Stomach smooth muscle (tissue), 2 donors: ENCODE measurements around the gene HABP2.

Source experiments
- H3K27ac ChIP-seq: one replicate; pipeline ENCODE4 v1.7.0; 2013; ENCODE audit warnings: mild to moderate bottlenecking, low read length, inconsistent platforms
- H3K27me3 ChIP-seq, 2 donors: one replicate each; pipeline ENCODE4 v1.7.0; 2013; ENCODE audit warnings: low read length in 2 of 2; ENCODE audit not compliant: insufficient read depth in 2 of 2, control insufficient read depth in 1 of 2
- H3K36me3 ChIP-seq, 2 donors: one replicate each; pipeline ENCODE4 v1.7.0; 2013; ENCODE audit warnings: low read length in 2 of 2; ENCODE audit not compliant: control insufficient read depth in 2 of 2, insufficient read depth in 2 of 2
- H3K4me1 ChIP-seq: one replicate; pipeline ENCODE4 v1.7.0; 2013; ENCODE audit warnings: low read length; ENCODE audit not compliant: control insufficient read depth, insufficient read depth
- H3K4me3 ChIP-seq, 2 donors: one replicate each; pipeline ENCODE4 v1.7.0; 2013; ENCODE audit warnings: low read length in 2 of 2
- H3K9ac ChIP-seq, 2 donors: one replicate each; pipeline ENCODE4 v1.7.0; 2013; ENCODE audit warnings: low read length in 2 of 2, mild to moderate bottlenecking in 1 of 2
- H3K9me3 ChIP-seq, 2 donors: one replicate each; pipeline ENCODE4 v1.7.0; 2013; ENCODE audit warnings: low read length in 2 of 2; ENCODE audit not compliant: control insufficient read depth in 2 of 2
- donor health status: healthy.
- donor health status: Pancreatic carcinoma.

The HABP2 gene

GRCh38 chr10:113572520-113573290 is 19.9 kb downstream of the HABP2 start:
- Histone ChIP-seq H3K27ac (no peak overlapping the region), H3K36me3 (no peaks in the 10 kb centered on the region), H3K9ac (no peak overlapping the region), H3K9me3 (peaks cover 0 to 5% of the 10 kb centered on the region in 2 donors), H3K4me1 (no peaks in the 10 kb centered on the region), H3K4me3 (no peak overlapping the region), H3K27me3 (peaks cover 0 to 6% of the 10 kb centered on the region in 2 donors)

DNA sequence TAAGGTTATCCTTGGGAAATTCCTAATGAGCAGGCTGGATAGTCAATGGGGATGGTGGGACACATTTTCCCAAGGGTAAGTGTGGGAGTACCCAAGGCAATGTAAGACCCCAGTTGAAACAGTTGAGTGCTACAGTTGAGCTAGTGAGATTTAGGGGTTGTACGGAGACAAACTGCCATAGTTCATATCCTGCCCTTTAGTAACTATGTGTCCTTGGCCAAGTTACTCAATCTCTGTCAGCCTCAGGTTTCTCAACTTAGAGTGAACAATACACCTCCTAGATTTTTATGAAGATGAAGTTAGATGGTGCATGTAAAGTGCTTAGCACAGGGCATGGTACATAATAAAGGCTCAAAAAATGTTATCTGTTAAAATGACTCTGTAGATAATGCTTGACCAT is 20.5 kb downstream of the HABP2 start:
- Histone ChIP-seq H3K36me3 (no peaks in the 10 kb centered on the region), H3K27ac (no peak overlapping the region), H3K9me3 (peaks cover 0 to 5% of the 10 kb centered on the region in 2 donors), H3K27me3 (peaks cover 0 to 7% of the 10 kb centered on the region in 2 donors), H3K9ac (no peak overlapping the region), H3K4me3 (no peak overlapping the region), H3K4me1 (no peaks in the 10 kb centered on the region)

DNA sequence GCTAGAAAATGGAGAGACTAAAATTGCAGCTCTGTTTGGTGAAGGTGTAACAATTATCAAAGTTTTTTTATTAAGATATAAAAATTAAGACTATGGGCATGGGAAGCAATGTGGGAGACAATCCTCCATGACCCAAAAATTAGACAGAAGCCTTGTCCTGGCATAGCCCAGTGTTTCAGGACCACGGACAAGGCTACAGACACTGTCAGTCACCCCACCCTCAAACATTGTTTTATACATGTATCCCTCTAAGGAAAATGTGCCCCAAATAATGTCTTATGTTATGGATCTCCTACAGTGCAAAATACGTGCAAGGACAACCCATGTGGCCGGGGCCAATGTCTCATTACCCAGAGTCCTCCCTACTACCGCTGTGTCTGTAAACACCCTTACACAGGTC is 24.0 kb downstream of the HABP2 start:
- Histone ChIP-seq H3K4me3 (no peak overlapping the region), H3K4me1 (no peaks in the 10 kb centered on the region), H3K27me3 (peaks cover 0 to 2% of the 10 kb centered on the region in 2 donors), H3K36me3 (no peaks in the 10 kb centered on the region), H3K9me3 (no peaks in the 10 kb centered on the region), H3K9ac (no peak overlapping the region), H3K27ac (no peak overlapping the region)

DNA sequence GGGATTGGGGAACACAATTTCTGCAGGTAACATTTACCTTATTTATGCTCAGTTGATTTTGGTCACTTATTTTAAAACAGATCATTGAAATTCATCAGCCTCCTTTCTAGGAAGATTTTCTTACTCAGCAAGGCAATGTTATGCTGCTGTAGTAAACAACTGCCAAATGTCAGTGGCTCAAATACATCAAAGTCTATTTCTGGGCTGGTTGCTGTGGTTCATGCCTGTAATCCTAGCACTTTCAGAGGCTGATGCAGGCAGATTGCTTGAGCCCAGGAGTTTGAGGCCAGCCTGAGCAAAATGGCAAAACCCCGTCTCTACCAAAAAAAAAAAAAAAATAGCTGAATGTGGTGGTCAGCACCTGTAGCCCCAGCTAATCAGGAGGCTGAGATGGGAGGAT is 25.9 kb downstream of the HABP2 start:
- no peak overlapping the region for H3K4me3 ChIP-seq

GRCh38 chr10:113581092-113581491 is 28.2 kb downstream of the HABP2 start:
- peaks cover 0 to 2% of the 10 kb centered on the region in 2 donors for H3K27me3 ChIP-seq
- no peak overlapping the region for H3K9ac ChIP-seq
- no peaks in the 10 kb centered on the region for H3K4me1 ChIP-seq
- H3K9me3 ChIP-seq, result no peaks in the 10 kb centered on the region
- no peak overlapping the region for H3K4me3 ChIP-seq
- H3K36me3 ChIP-seq, result no peaks in the 10 kb centered on the region
- no peak overlapping the region for H3K27ac ChIP-seq

More for the DNA sequence above, 25.9 kb downstream of the HABP2 start:
- Histone ChIP-seq H3K9me3 (no peaks in the 10 kb centered on the region), H3K27me3 (peaks cover 0 to 2% of the 10 kb centered on the region in 2 donors), H3K36me3 (no peaks in the 10 kb centered on the region), H3K27ac (no peak overlapping the region), H3K9ac (no peak overlapping the region), H3K4me1 (no peaks in the 10 kb centered on the region)

DNA sequence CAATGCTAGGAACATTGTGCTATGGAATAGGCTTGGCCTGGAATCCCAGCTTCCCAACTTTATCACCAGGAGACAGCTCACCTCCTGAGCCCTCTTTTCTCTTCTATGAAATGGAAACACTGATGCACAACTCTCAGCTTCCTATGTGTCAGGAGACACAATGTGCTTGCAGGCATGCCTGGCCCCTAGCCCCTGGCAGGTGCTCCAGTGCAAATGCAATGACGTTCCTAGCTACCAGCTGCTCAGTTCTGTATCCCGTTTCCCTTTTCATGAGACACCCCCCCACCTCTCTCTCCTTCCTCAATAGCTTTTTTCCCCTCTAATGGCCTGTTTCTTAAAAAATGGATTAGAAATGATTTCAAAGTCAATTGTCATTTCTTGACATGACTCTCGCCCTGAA is 30.7 kb downstream of the HABP2 start:
- H3K4me1 ChIP-seq, result no peaks in the 10 kb centered on the region
- no peaks in the 10 kb centered on the region for H3K9me3 ChIP-seq
- no peaks in the 10 kb centered on the region for H3K36me3 ChIP-seq
- H3K27me3 ChIP-seq, result no peaks in the 10 kb centered on the region
- no peak overlapping the region for H3K9ac ChIP-seq
- H3K27ac ChIP-seq, result no peak overlapping the region
- no peak overlapping the region for H3K4me3 ChIP-seq

- no peaks in the 10 kb centered on the region for H3K36me3 ChIP-seq
- H3K4me3 ChIP-seq, result no peak overlapping the region
- H3K27ac ChIP-seq, result no peak overlapping the region
- no peaks in the 10 kb centered on the region for H3K4me1 ChIP-seq
- H3K27me3 ChIP-seq, result no peaks in the 10 kb centered on the region
- no peaks in the 10 kb centered on the region for H3K9me3 ChIP-seq
- H3K9ac ChIP-seq, result no peak overlapping the region
Measured at GRCh38 chr10:113585949-113586348, 33.1 kb downstream of the HABP2 start.

GRCh38 chr10:113589201-113589770 is 36.4 kb downstream of the HABP2 start:
- Histone ChIP-seq H3K27ac (no peak overlapping the region), H3K27me3 (no peaks in the 10 kb centered on the region), H3K36me3 (no peaks in the 10 kb centered on the region)

GRCh38 chr10:113590581-113590980 is 37.7 kb downstream of the HABP2 start:
- Histone ChIP-seq H3K27me3 (no peaks in the 10 kb centered on the region), H3K9ac (no peak overlapping the region), H3K27ac (no peak overlapping the region), H3K9me3 (no peaks in the 10 kb centered on the region), H3K36me3 (no peaks in the 10 kb centered on the region), H3K4me3 (no peak overlapping the region), H3K4me1 (no peaks in the 10 kb centered on the region)

More at GRCh38 chr10:113589201-113589770, 36.4 kb downstream of the HABP2 start:
- no peak overlapping the region for H3K4me3 ChIP-seq
- H3K4me1 ChIP-seq, result no peaks in the 10 kb centered on the region
- no peak overlapping the region for H3K9ac ChIP-seq
- no peaks in the 10 kb centered on the region for H3K9me3 ChIP-seq

DNA sequence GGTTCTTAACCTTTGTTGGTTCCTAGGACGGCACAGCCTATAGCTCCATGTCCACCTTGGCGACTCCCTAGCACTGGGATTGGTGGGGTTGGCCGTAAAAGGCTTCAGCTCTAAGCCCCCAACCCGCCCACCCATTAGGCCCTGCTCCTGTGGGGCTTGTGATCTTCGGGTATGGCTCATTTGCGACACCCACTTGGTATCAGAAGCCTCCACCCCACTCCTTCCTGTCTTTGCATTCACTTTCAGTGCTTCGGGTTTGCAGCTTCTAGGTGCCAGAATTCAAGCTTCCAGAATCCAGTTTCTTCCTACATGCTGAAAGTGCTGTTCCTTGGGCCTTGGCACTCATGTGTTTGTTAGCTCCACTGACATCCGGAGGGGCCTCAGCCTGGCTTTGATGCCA is 39.5 kb downstream of the HABP2 start:
- no peaks in the 10 kb centered on the region for H3K27me3 ChIP-seq
- H3K36me3 ChIP-seq, result no peaks in the 10 kb centered on the region

GRCh38 chr10:113594652-113595051 is 41.8 kb downstream of the HABP2 start:
- H3K4me3 ChIP-seq, result no peak overlapping the region
- no peak overlapping the region for H3K9ac ChIP-seq
- H3K9me3 ChIP-seq, result no peaks in the 10 kb centered on the region
- H3K4me1 ChIP-seq, result no peaks in the 10 kb centered on the region
- no peaks in the 10 kb centered on the region for H3K27me3 ChIP-seq
- no peaks in the 10 kb centered on the region for H3K36me3 ChIP-seq
- H3K27ac ChIP-seq, result no peak overlapping the region

More for the DNA sequence above, 39.5 kb downstream of the HABP2 start:
- Histone ChIP-seq H3K4me1 (no peaks in the 10 kb centered on the region), H3K27ac (no peak overlapping the region), H3K4me3 (no peak overlapping the region), H3K9me3 (no peaks in the 10 kb centered on the region), H3K9ac (no peak overlapping the region)
